ENCODE results near the gene SHANK1. TPM values are rescaled to one million over a fixed set of nuclear protein-coding genes. Genes with fewer than 3 reads are reported as not detected.
"Not testable (repeated sequence)": the region's sequence is repeated elsewhere in the genome, so short reads cannot be mapped to it uniquely, and the experiment has no call there.

Gene SHANK1
- total RNA-seq, 4 donors from 2014 or later = 0.06 TPM; not detected in 3

DNA sequence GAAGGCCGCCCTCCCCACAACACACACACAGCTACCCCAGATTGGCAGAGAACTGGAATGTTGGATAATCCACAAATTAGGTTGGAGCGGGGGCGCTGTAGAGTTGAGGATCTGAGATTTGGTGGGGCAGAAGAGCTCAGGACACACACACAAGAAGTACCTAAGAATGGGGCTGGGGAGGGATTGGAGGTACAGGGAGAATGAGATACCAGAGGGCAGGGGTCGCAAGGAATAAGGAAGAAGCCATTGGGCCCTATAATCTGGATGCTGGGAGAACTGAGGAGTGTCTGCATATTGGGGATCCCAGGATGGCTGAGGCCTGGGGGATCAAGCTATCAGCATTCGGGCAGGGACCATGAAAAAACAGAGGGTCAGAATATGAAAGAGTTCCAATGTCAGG lies 91.5 kb downstream of the SHANK1 start:
- intact Hi-C loops (cut with DNase I) = no loop called here

DNA sequence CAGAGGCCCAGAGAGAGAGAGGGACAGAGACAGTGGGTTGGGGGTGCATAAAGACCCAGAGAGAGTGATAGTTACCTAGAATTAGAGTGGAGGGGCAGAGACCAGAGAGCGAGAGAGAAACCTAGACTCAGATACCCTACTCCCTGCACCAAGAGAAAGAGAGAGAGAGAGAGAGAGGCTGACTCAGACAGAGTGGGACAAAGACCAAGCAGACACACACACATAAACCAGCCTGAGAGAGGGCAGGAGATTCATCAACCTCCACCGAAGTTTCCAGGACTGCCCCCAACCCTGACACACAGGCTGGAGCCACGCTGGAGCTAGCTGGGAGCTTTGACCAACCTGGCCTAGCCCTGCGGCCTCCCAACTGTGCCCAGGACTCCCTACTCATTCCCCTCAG lies 92.8 kb downstream of the SHANK1 start:
- intact Hi-C loops (cut with DNase I) = no loop called here
- H3K27ac ChIP-seq = no peak overlapping the region
- 57 to 59% methylated on average over 4 of the region's 4 CpGs for WGBS, 2 donors
- H3K4me3 ChIP-seq = no peak overlapping the region
- H3K9me3 ChIP-seq = no peaks in the 10 kb centered on the region
- H3K27me3 ChIP-seq = peaks cover 0 to 33% (median 0%) of the 10 kb centered on the region in 4 donors
- TF ChIP-seq POLR2A (IDR thresholded peaks at IDR 0.05) = no peak
- TF ChIP-seq, protein P1, sequence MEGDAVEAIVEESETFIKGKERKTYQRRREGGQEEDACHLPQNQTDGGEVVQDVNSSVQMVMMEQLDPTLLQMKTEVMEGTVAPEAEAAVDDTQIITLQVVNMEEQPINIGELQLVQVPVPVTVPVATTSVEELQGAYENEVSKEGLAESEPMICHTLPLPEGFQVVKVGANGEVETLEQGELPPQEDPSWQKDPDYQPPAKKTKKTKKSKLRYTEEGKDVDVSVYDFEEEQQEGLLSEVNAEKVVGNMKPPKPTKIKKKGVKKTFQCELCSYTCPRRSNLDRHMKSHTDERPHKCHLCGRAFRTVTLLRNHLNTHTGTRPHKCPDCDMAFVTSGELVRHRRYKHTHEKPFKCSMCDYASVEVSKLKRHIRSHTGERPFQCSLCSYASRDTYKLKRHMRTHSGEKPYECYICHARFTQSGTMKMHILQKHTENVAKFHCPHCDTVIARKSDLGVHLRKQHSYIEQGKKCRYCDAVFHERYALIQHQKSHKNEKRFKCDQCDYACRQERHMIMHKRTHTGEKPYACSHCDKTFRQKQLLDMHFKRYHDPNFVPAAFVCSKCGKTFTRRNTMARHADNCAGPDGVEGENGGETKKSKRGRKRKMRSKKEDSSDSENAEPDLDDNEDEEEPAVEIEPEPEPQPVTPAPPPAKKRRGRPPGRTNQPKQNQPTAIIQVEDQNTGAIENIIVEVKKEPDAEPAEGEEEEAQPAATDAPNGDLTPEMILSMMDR (IDR thresholded peaks at IDR 0.05) = no peak
- H3K36me3 ChIP-seq = no peaks in the 10 kb centered on the region
- DNase-seq = no peak
- H3K4me1 ChIP-seq = no peaks in the 10 kb centered on the region

More for the DNA sequence above, 91.5 kb downstream of the SHANK1 start:
- Histone ChIP-seq H3K36me3 (no peaks in the 10 kb centered on the region), H3K27me3 (peaks cover 0 to 43% (median 0%) of the 10 kb centered on the region in 4 donors), H3K27ac (no peak overlapping the region), H3K9me3 (peaks cover 0 to under 1% (median 0%) of the 10 kb centered on the region in 3 donors), H3K4me1 (no peaks in the 10 kb centered on the region), H3K4me3 (no peak overlapping the region)
- no peak for DNase-seq
- TF ChIP-seq, protein P1 (IDR thresholded peaks at IDR 0.05) = no peak
- TF ChIP-seq POLR2A (IDR thresholded peaks at IDR 0.05) = no peak
- 85% methylated on average over 5 of the region's 5 CpGs for WGBS, 2 donors

DNA sequence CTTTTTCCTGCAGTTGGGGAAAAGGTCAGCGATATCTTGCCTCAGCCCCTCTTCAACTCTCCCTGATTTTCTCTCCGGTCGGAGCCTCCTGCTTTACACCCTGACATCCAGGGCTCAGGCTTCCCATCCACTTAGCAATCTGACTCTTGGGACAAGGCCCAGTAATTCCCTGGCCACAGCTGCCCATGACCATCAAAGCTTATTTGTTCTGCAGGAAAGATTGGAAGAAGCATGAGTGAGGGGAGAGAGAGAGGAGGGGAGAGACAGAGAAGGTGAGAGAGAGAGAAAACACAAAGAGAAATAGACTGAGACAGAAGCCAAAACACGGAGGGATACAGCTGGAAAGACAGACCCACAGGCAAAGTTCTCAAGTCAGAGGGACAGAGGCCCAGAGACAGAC lies 93.6 kb downstream of the SHANK1 start:
- DNase-seq = no peak
- WGBS, 2 donors = 68 to 73% methylated on average over 4 of the region's 4 CpGs
- Histone ChIP-seq H3K36me3 (no peaks in the 10 kb centered on the region), H3K27ac (no peak overlapping the region), H3K27me3 (peaks cover 0 to 30% (median 0%) of the 10 kb centered on the region in 4 donors), H3K4me3 (no peak overlapping the region), H3K4me1 (no peaks in the 10 kb centered on the region), H3K9me3 (no peaks in the 10 kb centered on the region)
- intact Hi-C loops (cut with DNase I) = no loop called here
- TF ChIP-seq POLR2A (IDR thresholded peaks at IDR 0.05) = no peak
- TF ChIP-seq, protein P1 (IDR thresholded peaks at IDR 0.05) = no peak

DNA sequence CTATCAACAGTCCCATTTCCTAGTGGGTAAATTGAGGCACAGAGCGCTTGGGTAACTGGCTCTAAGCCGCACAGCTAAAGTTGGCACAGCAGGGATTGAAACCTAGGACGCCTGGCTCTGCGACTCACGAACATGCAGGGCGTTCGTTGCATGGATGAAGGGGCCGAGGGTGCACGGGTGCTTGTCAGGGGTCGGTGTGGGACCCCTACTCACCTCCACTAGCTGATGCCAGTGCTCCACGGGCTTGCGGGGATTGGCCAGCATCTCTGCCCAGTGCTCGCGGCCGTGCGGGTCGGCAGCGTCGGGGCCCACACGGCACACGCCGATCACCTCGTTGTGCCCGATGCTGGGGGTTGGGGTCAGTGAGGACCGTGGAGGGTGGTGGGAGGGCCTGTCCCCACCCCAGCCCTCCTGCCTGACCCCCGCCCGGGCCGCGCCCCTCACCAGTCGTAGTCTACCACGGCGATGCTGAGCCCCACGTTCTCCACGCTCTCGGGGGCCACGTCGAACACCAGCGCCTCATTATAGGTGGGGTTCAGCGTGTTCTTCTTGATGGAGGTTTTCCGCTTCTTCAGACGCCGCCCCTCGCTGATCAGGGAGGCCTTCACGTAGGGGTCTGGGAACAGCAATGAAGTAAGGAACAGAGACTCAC lies 94.5 kb downstream of the SHANK1 start:
- WGBS, 2 donors = 93 to 95% methylated on average over 5 to 21 of the region's 44 CpGs
- no peak overlapping the region for H3K27ac ChIP-seq
- intact Hi-C loops (cut with DNase I) = no loop called here
- peaks cover 0 to 21% (median 0%) of the 10 kb centered on the region in 4 donors for H3K27me3 ChIP-seq
- no peak for TF ChIP-seq POLR2A (IDR thresholded peaks at IDR 0.05)
- TF ChIP-seq, protein P1 (IDR thresholded peaks at IDR 0.05) = no peak
- H3K4me3 ChIP-seq = no peak overlapping the region
- no peak for DNase-seq
- H3K4me1 ChIP-seq = no peaks in the 10 kb centered on the region
- H3K9me3 ChIP-seq = no peaks in the 10 kb centered on the region
- H3K36me3 ChIP-seq = no peaks in the 10 kb centered on the region

DNA sequence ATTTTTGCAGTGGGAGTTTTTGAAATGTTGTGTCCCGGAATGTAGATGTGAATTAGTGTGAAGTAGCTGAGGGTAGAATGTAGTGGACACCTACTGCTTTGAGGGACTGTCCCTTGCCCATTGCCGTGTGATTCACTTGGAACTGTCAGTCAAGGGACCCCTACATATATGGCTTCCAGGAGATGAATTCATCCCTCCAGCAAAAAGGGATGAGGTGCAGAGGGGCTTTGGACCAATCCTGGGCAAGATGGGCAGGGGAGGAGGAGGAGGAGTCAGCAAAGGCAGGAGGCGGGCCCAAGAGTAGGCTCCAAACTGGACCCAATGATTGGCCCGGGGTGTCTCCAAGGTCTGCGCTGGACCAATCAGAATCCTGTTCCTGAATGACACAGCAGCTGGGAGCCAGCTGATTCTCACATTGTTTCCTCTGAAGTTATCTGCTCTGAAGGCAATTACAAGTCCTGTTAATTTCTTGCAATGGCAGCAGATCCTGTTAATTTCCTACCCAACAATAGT lies 99.2 kb downstream of the SHANK1 start:
- intact Hi-C loops (cut with DNase I); H3K36me3 ChIP-seq; H3K9me3 ChIP-seq; DNase-seq; H3K4me3 ChIP-seq; H3K4me1 ChIP-seq; H3K27ac ChIP-seq: not testable (repeated sequence)
- peaks cover 0 to 14% (median 0%) of the 10 kb centered on the region in 4 donors for H3K27me3 ChIP-seq
- no CpG with 5 or more reads among the region's 5 CpGs for WGBS, 2 donors

DNA sequence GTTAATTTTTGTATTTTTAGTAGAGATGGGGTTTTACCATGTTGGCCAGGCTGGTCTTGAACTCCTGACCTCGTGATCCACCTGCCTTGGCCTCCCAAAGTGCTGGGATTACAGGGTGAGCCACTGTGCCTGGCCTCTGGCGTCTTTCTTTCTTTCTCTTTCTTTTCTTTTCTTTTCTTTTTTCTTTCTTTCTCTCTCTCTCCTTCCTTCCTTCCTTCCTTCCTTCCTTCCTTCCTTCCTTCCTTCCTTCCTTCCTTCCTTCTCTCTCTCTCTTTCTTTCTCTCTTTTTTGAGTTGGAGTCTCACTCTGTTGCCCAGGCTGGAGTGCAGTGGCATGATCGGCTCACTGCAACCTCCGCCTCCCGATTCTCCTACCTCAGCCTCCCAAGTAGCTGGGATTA lies 100.4 kb downstream of the SHANK1 start:
- WGBS, 2 donors = 57 to 71% methylated on average over 4 to 5 of the region's 5 CpGs
- H3K36me3 ChIP-seq; intact Hi-C loops (cut with DNase I); DNase-seq; H3K27ac ChIP-seq; H3K4me3 ChIP-seq; H3K4me1 ChIP-seq; H3K9me3 ChIP-seq: not testable (repeated sequence)
- peaks cover 0 to 15% (median 0%) of the 10 kb centered on the region in 4 donors for H3K27me3 ChIP-seq

DNA sequence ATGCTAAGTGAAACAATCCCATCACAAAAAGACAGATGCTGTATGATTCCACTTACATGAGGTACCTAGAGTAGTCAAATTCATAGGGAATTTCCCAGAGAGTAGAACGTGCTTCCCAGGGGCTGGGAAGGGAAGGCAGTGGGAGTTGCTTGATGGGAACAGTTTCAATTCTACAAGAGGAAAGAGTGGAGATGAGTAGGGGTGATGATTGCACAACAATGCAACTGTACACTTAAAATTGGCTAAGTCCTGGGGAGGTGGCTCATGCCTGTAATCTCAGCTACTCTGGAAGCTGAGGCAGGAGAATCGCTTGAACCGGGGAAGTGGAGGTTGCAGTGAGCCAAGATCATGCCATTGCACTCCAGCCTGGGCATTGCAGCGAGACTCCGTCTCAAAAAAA lies 101.2 kb downstream of the SHANK1 start:
- H3K9me3 ChIP-seq; H3K4me1 ChIP-seq; H3K36me3 ChIP-seq; H3K4me3 ChIP-seq; DNase-seq; intact Hi-C loops (cut with DNase I); H3K27ac ChIP-seq: not testable (repeated sequence)
- peaks cover 0 to 15% (median 0%) of the 10 kb centered on the region in 4 donors for H3K27me3 ChIP-seq
- 78 to 79% methylated on average over 4 of the region's 5 CpGs for WGBS, 2 donors

DNA sequence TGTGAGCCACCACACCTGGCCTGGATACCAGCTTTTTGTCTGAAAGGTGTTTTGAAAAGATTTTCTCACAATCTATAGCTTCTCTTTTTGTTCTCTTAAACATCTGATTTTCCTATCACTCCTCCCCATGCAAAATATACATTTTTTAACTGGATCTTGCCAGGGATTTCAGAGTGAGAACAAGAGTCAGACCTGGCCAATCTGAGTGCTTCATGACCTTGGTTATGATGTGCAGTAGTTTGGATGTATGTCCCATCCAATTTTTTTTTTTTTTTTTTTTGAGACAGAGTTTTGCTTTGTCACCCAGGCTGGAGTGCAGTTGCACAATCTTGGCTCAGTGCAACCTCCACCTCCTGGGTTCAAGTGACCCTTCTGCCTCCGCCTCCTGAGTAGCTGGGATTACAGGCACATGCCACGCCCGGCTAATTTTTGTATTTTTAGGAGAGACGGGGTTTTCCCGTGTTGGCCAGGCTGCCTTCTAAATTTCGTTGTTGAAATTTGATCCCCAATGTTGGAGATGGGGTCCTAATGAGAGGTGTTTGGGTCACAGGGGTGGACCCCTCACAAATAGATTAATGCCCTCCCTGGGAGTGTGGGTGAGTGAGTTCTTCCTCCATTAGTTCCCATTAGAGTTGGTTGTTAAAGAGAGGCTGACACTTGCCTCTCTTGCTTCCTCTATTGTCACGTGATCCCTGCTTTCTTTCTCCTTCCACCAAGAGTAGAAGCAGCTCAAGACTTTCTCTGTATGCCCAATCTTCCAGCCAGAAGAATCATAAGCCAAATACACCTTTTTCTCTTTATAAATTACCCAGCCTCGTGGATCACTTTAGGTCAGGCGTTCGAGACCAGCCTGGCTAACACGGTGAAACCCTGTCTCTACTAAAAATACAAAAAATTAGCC lies 106.8 kb downstream of the SHANK1 start:
- H3K4me1 ChIP-seq; H3K4me3 ChIP-seq; H3K9me3 ChIP-seq; intact Hi-C loops (cut with DNase I); H3K27ac ChIP-seq; DNase-seq; H3K36me3 ChIP-seq: not testable (repeated sequence)
- peaks cover 0 to 32% (median 0%) of the 10 kb centered on the region in 4 donors for H3K27me3 ChIP-seq
- 47 to 82% methylated on average over 3 to 5 of the region's 11 CpGs for WGBS, 2 donors
